HL-60 (cell line): ENCODE results near the gene MAP3K8.

Source experiments
- GABPA ChIP-seq: IDR thresholded peaks from 2 replicates; pipeline ENCODE4 v1.6.1; 2012; ENCODE audit warnings: low read depth
- POLR2AphosphoS5 ChIP-seq: IDR thresholded peaks from 2 replicates; pipeline ENCODE4 v1.6.1; 2012; ENCODE audit warnings: low read depth
- SPI1 ChIP-seq: IDR thresholded peaks from 2 replicates; pipeline ENCODE4 v1.6.1; 2012; ENCODE audit warnings: low read depth, mild to moderate bottlenecking, borderline replicate concordance
- TF ChIP-seq, protein P1 (sequence below): IDR thresholded peaks from one replicate; pipeline ENCODE4 v1.5.1; 2011; ENCODE audit warnings: low read length, control low read depth, inconsistent platforms; ENCODE audit not compliant: insufficient read depth
- TF ChIP-seq, protein P2 (sequence below): IDR thresholded peaks from 2 replicates; pipeline ENCODE4 v1.6.1; 2012; ENCODE audit warnings: low read depth; ENCODE audit not compliant: insufficient replicate concordance

DNA sequence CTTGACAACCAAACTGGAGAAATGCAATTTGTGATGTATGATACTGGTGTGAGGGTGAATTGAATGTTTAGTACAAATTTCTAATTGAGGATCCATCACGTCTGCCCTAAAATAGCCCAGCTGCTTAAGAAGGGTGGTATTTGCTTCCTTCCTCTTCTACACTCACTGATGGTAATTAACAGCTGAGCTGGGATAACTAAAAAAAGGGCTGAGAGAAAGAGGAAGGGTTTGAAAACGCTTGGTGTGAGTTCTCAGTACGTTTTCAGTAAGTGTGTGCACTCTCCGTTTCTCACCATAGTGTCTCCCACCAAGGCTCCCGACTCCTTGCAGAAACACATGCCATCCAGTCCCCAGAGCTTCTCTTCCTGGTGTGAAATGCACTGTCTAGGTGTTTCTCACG is 54.3 kb downstream of the MAP3K8 start:
- TF ChIP-seq GABPA = no peak
- TF ChIP-seq, protein P1, sequence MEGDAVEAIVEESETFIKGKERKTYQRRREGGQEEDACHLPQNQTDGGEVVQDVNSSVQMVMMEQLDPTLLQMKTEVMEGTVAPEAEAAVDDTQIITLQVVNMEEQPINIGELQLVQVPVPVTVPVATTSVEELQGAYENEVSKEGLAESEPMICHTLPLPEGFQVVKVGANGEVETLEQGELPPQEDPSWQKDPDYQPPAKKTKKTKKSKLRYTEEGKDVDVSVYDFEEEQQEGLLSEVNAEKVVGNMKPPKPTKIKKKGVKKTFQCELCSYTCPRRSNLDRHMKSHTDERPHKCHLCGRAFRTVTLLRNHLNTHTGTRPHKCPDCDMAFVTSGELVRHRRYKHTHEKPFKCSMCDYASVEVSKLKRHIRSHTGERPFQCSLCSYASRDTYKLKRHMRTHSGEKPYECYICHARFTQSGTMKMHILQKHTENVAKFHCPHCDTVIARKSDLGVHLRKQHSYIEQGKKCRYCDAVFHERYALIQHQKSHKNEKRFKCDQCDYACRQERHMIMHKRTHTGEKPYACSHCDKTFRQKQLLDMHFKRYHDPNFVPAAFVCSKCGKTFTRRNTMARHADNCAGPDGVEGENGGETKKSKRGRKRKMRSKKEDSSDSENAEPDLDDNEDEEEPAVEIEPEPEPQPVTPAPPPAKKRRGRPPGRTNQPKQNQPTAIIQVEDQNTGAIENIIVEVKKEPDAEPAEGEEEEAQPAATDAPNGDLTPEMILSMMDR = no peak
- TF ChIP-seq, protein P2, sequence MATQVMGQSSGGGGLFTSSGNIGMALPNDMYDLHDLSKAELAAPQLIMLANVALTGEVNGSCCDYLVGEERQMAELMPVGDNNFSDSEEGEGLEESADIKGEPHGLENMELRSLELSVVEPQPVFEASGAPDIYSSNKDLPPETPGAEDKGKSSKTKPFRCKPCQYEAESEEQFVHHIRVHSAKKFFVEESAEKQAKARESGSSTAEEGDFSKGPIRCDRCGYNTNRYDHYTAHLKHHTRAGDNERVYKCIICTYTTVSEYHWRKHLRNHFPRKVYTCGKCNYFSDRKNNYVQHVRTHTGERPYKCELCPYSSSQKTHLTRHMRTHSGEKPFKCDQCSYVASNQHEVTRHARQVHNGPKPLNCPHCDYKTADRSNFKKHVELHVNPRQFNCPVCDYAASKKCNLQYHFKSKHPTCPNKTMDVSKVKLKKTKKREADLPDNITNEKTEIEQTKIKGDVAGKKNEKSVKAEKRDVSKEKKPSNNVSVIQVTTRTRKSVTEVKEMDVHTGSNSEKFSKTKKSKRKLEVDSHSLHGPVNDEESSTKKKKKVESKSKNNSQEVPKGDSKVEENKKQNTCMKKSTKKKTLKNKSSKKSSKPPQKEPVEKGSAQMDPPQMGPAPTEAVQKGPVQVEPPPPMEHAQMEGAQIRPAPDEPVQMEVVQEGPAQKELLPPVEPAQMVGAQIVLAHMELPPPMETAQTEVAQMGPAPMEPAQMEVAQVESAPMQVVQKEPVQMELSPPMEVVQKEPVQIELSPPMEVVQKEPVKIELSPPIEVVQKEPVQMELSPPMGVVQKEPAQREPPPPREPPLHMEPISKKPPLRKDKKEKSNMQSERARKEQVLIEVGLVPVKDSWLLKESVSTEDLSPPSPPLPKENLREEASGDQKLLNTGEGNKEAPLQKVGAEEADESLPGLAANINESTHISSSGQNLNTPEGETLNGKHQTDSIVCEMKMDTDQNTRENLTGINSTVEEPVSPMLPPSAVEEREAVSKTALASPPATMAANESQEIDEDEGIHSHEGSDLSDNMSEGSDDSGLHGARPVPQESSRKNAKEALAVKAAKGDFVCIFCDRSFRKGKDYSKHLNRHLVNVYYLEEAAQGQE = no peak
- TF ChIP-seq POLR2AphosphoS5 = no peak
- peak; percentile 78 for TF ChIP-seq SPI1
